ENCODE data around the gene AHCTF1.
A peak's percentile ranks its signal among the peaks of the same experiment; 100 is the strongest.

Gene AHCTF1

GRCh38 chr1:246931549-246932365 lies at the start of gene AHCTF1:
AHCTF1 (minus strand) TSS chr1:246931948; CDS start chr1:246918370, 13,578 bp downstream.
- peak; percentile 50 for DNase-seq

- no peak for DNase-seq
Measured at GRCh38 chr1:246978785-246979184, 47.0 kb upstream of the AHCTF1 start.

- no peak for DNase-seq
Measured at GRCh38 chr1:246978281-246978680, 46.5 kb upstream of the AHCTF1 start.

GRCh38 chr1:246971969-246972368 lies 40.2 kb upstream of the AHCTF1 start:
- no peak for DNase-seq

GRCh38 chr1:246971090-246971721 lies 39.5 kb upstream of the AHCTF1 start:
- no peak for DNase-seq

GRCh38 chr1:246969621-246970020 lies 37.9 kb upstream of the AHCTF1 start:
- no peak for DNase-seq

GRCh38 chr1:246966502-246966901 lies 34.8 kb upstream of the AHCTF1 start:
- DNase-seq, result no peak

- no peak for DNase-seq
Measured at GRCh38 chr1:246959944-246960693, 28.4 kb upstream of the AHCTF1 start.

- DNase-seq, result no peak
Measured at GRCh38 chr1:246954126-246954525, 22.4 kb upstream of the AHCTF1 start.

GRCh38 chr1:246951413-246951812 lies 19.7 kb upstream of the AHCTF1 start:
- DNase-seq, result no peak

GRCh38 chr1:246949956-246950355 lies 18.2 kb upstream of the AHCTF1 start:
- no peak for DNase-seq

GRCh38 chr1:246947255-246947654 lies 15.5 kb upstream of the AHCTF1 start:
- no peak for DNase-seq

GRCh38 chr1:246946366-246946765 lies 14.6 kb upstream of the AHCTF1 start:
- no peak for DNase-seq

GRCh38 chr1:246934765-246935164 lies 3.0 kb upstream of the AHCTF1 start:
- no peak for DNase-seq

GRCh38 chr1:246933893-246934292 lies 2.1 kb upstream of the AHCTF1 start:
- DNase-seq, result no peak

GRCh38 chr1:246932366-246932700 lies 585 bp upstream of the AHCTF1 start:
- DNase-seq, result no peak

GRCh38 chr1:246930830-246931548 lies 759 bp downstream of the AHCTF1 start:
- DNase-seq, result no peak

GRCh38 chr1:246925997-246926626 lies 5.6 kb downstream of the AHCTF1 start:
- DNase-seq, result no peak

- no peak for DNase-seq
Measured at GRCh38 chr1:246923900-246924299, 7.8 kb downstream of the AHCTF1 start.

- DNase-seq, result no peak
Measured at GRCh38 chr1:246923482-246923881, 8.3 kb downstream of the AHCTF1 start.

- no peak for DNase-seq
Measured at GRCh38 chr1:246921481-246921880, 10.3 kb downstream of the AHCTF1 start.

GRCh38 chr1:246919902-246920301 lies 11.8 kb downstream of the AHCTF1 start:
- DNase-seq, result no peak

All from NCI-H187 treated with DMSO at 0.1 percent for 48 hours (cell line).